Stimulated activated CD8-positive, alpha-beta memory T cell treated with anti-CD3 and anti-CD28 coated beads, Interleukin-15, amount 100 ng/mL, for 48 hours (primary cell): ENCODE results near the gene MATK.

Experiments used
- DNase-seq, 2 donors: peaks; one replicate each; pipeline ENCODE4 v3.0.0-alpha.2; 2020; ENCODE audit warnings: low read depth in 2 of 2

Gene MATK

GRCh38 chr19:3790941-3791340 lies 4.8 kb upstream of the MATK start:
- no peak for DNase-seq

- DNase-seq: no peak
Measured at GRCh38 chr19:3790209-3790734, 4.1 kb upstream of the MATK start.

GRCh38 chr19:3788996-3789778 lies 3.0 kb upstream of the MATK start:
- DNase-seq: no peak

DNA sequence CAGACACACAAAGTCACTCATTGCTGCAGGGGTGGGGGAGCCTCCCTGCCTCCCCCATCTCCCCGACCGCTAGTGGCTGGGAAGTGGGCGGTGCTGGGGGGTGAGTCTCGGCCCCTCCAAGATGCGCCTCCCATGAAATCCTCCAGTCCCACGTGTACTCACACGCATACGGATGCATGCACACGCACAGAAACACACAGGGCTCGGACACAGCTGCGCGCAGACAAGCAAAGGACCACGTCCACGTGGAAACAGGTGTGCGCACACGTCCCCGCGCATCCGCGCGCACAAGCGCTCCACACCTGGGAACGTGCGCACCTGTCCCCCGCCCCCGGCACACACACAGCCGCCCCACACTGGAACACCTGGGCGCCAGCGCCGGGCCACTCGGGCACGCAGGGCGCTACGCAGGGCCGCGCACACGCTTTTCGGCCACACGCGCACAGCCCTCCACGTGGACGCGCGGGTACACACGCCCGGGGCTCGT lies 687 bp downstream of the MATK start:
- peak in 1 of 2 donors; percentile 15 for DNase-seq

DNA sequence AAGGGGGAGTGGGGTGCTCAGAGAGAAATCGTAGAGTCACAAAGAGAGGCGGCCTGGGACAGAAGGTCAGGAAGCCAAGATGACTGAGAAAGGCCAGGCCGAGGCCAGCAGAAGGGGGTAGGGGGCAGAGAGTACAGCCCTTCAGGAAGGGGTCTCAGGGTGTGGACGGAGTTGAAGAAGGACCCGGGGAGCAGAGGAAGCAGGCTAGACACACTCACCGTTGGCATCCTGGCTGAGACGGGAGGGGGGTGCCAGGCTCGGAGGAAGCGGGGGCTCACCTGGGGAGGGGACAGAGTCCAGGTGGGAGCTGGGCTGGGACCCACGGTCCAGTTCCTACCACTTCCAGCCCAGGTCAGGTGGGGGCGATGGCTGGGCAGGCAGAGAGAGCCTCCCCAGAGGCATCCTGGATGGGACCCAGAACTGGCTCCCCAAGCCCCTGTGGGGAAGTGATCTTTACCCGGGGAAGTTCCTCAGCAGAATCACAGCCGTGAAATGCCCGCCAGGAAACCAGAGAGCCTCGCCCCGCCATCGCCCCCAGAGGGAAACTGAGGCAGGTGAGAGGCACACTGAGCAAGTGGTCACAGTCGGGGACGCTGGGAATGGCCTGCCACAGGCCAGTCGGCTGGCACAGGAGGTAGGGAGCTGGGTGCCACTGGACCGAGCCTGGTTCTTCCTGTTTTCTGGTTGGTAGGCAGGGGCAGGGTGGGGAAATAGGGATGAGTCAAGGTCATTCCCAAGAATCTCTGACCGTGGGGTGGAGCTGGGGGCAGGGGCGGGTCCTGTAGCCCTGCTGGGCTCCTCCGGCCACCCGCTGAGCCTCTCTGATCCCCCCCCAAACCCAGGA lies 1.4 kb downstream of the MATK start:
- DNase-seq: no peak

DNA sequence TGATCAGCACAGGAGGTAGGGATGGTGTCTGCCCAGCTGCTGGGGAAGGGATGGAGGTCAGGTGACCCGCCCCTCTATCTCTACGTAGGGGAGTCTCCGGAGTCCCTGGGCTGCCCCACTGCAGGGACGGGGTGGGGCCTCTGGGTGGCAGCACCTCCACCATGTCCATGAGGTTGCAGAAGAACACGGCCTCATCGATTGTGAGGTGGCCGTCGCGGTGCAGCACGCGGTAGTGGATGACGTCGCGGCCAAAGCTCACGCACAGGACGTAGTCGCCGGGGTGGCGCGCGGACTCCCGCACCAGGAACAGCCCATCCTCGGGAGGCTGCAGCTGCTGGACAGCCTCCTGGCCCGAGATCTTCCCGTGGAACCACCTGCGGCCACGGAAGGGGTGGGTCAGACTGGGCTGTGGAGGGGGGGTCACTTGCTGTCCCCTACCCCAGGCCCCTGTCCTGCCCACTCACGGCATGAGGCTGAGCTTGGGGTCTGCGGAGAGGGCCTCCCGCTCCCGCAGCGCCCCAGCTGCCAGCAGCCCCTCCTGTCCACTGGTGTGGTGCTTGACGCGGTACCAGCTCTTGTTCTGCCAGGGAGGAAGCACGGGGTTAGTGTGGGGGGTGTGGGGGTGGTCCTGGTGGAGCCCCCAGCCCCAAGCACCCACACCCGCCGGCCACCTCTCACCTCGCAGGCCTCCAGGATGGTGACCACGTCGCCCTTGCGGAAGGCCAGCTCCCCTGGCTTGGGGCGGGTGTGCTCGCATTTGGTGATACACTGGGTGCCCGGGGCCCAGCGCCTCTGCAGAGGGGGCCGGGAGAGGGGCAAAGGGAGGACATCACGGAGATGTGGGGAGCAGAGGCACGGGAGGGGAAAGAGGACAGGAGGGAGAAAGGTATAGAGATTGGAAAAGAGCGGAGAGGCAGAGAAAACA lies 2.3 kb downstream of the MATK start:
- peak; percentile 27 to 28 for DNase-seq

DNA sequence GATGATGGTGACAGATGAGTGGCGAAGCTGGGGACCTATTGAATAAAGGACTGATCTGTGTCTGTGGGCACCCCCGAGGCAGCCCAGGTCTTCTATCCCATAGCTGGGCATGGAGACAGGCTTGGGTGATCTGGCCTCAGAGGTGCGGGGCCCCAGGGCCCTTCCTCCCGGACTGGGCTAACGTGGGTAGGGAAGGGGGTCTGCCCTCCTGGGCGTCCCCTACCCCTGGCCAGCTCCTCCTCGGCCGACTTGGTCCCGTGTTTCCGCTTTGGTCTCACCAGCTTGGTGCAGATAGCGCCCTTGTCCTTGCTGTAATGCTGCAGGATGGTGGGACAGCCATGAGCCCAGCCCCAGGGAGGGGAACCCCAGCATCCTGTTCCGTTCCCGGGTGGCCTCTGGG lies 3.3 kb downstream of the MATK start:
- DNase-seq: no peak

DNA sequence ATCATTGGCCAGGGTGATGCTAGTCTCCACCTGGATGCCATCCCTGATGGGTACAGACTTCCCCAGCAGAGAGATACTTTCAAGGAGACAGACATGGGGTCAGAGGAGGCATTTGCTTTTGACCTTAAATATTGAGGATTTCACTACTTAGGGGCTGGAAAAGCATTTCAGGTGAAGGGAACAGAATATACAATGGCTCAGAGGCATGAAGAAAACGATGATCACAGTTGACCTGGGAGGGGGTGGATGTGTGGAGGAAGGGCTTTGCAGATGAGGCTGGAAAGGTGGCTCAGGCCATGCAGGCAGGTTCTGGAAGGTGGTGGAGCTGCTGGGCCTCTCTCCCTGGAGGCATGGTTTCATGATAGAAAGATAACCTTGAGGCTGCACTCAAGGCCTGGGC lies 3.9 kb downstream of the MATK start:
- no peak for DNase-seq

DNA sequence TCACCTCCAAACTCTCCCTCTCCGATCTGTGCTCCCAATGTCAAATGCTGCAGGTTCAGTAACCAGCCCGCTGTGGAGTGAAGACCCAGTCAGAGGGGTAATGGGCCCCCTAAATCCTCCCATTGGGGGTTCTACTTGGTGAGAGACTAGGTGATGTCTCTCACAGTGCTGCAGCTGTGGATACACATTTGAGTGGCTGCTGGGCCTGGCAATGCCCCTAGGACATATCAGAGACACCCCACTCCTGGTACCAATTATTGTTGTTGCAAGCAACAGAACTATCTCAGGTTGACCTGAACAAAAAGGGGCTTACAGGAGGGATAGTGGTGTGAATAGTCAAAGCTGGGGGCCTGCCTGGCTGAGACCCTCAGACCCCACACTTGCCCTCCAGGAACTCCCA lies 4.6 kb downstream of the MATK start:
- DNase-seq: no peak

GRCh38 chr19:3780786-3781304 lies 5.3 kb downstream of the MATK start:
- DNase-seq: no peak

GRCh38 chr19:3778899-3779723 lies 7.1 kb downstream of the MATK start:
- no peak for DNase-seq

DNA sequence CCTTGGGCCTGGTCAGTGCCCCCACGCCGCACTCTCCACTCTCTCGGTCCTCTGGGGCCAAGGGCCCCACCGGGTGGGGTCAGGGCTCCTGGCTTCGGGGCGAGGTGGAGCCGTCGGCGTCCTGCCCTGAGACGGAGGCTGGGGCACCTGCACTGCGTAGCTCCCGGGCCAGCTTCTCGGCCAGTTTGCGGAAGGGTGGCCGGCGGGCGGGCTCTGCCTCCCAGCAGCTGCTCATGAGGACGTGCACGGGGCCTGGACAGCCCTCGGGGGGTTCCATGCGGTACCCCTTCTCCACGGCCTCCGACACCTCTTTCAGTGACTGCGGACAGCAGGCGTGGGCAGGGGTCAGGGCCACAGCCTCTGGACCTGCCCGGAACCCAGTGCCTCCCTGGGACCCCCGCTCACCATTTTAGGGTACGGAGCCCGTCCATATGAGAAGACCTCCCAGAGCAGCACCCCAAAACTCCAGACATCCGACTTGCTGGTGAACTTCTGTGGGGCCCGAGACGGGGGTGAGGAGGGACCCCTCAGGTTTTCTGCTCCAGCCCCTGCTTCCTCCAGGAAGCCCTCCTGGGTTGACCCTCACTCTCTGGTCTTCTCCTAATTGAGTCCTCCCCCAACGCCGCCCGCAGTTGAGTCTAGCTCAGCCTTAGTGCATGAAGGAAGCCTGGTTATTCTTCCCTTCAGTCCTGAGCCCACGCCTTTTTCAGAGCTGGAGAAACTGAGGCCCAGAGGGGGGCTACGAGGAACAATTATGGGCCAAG lies 7.9 kb downstream of the MATK start:
- DNase-seq: no peak

DNA sequence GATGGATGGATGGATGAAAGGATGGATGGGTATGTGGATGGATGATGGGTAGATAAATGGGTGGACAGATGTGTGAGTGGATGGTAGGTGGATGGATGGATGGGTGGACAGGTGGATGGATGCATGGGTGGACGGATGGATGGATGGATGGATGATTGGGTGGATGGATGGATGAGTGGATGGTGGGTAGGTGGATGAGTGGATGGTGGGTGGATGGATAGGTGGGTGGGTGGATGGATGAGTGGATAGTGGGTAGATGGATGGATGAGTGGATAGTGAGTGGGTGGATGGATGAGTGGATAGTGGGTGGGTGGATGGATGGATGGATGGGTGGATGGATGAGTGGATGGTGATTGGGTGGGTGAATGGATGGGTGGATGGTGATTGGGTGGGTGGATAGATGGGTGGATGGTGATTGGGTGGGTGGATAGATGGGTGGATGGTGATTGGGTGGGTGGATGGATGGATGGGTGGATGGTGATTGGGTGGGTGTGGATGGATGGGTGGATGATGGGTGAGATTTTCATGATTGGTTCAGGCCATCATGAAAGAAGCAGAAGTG lies 9.6 kb downstream of the MATK start:
- DNase-seq: no peak

GRCh38 chr19:3775831-3776230 lies 10.3 kb downstream of the MATK start:
- no peak for DNase-seq

DNA sequence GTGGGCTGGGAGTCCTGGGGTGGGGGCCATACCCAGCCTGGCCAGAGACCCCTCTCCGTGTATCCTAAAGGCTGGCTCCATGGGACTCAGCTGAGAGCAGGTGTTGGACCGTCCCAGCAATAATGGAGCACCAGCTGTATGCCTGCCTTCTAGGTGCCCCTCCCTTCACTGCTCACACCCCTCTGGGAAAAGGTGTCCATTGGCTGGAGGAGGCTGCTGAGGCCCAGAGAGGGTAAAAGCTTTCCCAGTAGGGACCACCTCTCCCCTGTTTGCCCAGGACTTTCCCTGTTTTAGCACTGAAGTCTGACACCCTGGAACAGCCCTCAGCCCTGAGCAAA lies 10.8 kb downstream of the MATK start:
- DNase-seq: no peak

GRCh38 chr19:3774621-3775373 lies 11.4 kb downstream of the MATK start:
- no peak for DNase-seq

DNA sequence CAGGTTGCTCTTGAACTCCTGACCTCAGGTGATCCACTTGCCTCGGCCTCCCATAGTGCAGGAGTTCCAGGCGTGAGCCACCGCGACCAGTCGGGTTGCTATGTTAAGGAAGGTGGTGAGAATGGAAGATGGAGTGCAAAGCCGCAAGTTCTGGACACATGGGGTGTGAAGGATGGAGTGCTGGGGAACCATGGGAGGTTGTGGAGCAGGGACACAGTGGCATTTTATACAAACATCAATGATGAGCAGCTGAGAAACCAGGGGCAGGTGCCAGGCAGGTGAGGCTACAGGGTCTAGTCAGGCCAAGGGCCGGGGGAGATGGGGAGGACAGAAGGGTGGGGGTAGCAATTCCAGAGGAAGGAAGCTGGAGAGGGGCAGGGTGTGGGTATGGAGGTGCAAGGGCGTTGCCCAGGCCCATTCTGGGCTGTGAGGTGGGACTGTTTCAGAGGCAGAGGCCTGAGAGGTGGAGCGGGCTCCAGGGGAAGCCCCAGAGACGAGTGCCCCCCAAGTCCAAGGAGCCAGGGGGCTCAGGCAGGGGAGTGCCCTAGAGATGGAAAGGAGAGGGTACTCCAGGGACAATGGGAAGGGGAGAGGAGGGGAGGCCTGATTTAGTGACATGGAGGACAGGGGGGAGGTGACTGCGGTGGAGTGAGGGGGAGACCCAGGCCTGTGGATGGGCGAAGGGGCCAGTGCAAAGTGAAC lies 12.2 kb downstream of the MATK start:
- DNase-seq: no peak

DNA sequence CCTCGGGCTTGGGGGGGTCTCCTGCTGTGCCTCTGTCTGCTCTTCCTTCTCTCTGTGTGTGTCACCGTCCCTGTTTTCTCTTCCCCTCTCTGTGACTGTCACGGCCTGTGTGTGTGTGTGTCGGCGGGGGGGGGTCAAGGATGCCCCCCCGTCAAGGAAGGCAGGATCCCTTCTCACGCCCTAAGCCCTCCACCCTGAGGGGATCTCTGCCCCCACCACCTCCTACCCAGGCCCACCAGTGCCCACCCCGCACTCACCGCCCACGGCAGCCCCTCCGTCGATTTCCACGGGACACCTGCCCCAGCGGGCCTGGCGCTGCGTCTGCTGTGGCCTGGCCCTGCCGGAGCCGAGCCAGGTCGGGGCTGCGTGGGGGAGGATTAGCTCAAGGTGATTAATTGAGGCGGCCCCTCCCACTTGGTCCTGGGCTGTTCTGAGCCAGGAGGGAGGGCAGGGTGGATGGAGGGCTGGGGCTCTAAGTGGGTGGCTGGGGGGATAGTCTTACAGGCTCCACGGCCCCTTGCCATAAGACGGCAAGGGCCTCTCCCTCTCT lies 14.2 kb downstream of the MATK start, which contains the start of gene RAX2:
RAX2 (minus strand) TSS at position 323 of the 550 bp plus-strand sequence. CDS start 486 bp downstream, outside the sequence.
- DNase-seq: no peak
